Activated B cell treated with CpG ODN at 0.5 μM for 24 hours (primary cell): ENCODE results near the gene CCDC149. TPM values are rescaled to one million over a fixed set of nuclear protein-coding genes. Genes with fewer than 3 reads are reported as not detected.

Source experiments
- ATAC-seq: fragments of 200-7000 bp; cut with Tn5 transposase; one replicate; pipeline ENCODE4 v1.10.0; 2021; ENCODE audit warnings: low read depth, mild to moderate bottlenecking, moderate library complexity
- CTCF ChIA-PET: fragments of 350-600 bp; sonication (Branson Sonifier 250); formaldehyde crosslinking; loops from one replicate; lab custom pipeline; 2021; ENCODE audit warnings: antibody characterized with exemption; lab: Charles Lee
- POLR2A ChIA-PET: fragments of 350-600 bp; sonication (Branson Sonifier 250); formaldehyde crosslinking; loops from one replicate; lab custom pipeline; 2021; ENCODE audit warnings: antibody characterized with exemption; lab: Charles Lee
- DNase-seq: peaks from one replicate; pipeline ENCODE4 v3.0.0; 2022
- H3K27ac Mint-ChIP-seq: one replicate; pipeline ENCODE4 v1.8.0; 2020; ENCODE audit warnings: mixed read lengths
- H3K27me3 Mint-ChIP-seq: one replicate; pipeline ENCODE4 v1.8.0; 2021; ENCODE audit warnings: mixed read lengths
- H3K36me3 Mint-ChIP-seq: one replicate; pipeline ENCODE4 v1.8.0; 2021; ENCODE audit warnings: low read depth, mixed read lengths
- H3K4me1 Mint-ChIP-seq: one replicate; pipeline ENCODE4 v1.8.0; 2021; ENCODE audit warnings: mixed read lengths
- H3K4me3 Mint-ChIP-seq: one replicate; pipeline ENCODE4 v1.8.0; 2020; ENCODE audit warnings: mild to moderate bottlenecking, mixed read lengths
- H3K9me3 Mint-ChIP-seq: one replicate; pipeline ENCODE4 v1.8.0; 2020; ENCODE audit warnings: mixed read lengths
- CTCF ChIP-seq: fragments of 200-600 bp; IDR thresholded peaks from one replicate; pipeline ENCODE4 v1.8.0; 2022; ENCODE audit warnings: antibody characterized with exemption, mild to moderate bottlenecking
- intact Hi-C: fragments of 100-400 bp; cut with micrococcal nuclease; formaldehyde crosslinking; loops from one replicate; pipeline ENCODE4 v1.15.1; 2024
- total RNA-seq: library from RNA; stranded (reverse); gene quantifications from 2 replicates; pipeline ENCODE4 v1.2.3, GENCODE V29; 2022

Gene CCDC149
- total RNA-seq, 1 donor from 2014 or later: not detected

GRCh38 chr4:24768604-24769003 lies 144.2 kb downstream of the CCDC149 start:
- TF ChIP-seq CTCF: no peak
- no peaks in the 10 kb centered on the region for H3K4me1 Mint-ChIP-seq
- H3K36me3 Mint-ChIP-seq: no peaks in the 10 kb centered on the region
- ATAC-seq: no peak
- ChIA-PET CTCF (no interaction called here), POLR2A (no interaction called here)
- no peak overlapping the region for H3K4me3 Mint-ChIP-seq
- no peak overlapping the region for H3K27ac Mint-ChIP-seq
- no peak for DNase-seq
- H3K9me3 Mint-ChIP-seq: peaks cover 3% of the 10 kb centered on the region
- intact Hi-C loops: no loop called here
- peaks cover 3% of the 10 kb centered on the region for H3K27me3 Mint-ChIP-seq

- DNase-seq (no peak), ATAC-seq (no peak)
- H3K27ac Mint-ChIP-seq: no peak overlapping the region
- no peaks in the 10 kb centered on the region for H3K36me3 Mint-ChIP-seq
- TF ChIP-seq CTCF: no peak
- H3K4me3 Mint-ChIP-seq: no peak overlapping the region
- no peaks in the 10 kb centered on the region for H3K4me1 Mint-ChIP-seq
- H3K9me3 Mint-ChIP-seq: peaks cover 3% of the 10 kb centered on the region
- intact Hi-C loops: no loop called here
- H3K27me3 Mint-ChIP-seq: peaks cover 3% of the 10 kb centered on the region
- ChIA-PET POLR2A (no interaction called here), CTCF (no interaction called here)
Measured at GRCh38 chr4:24768006-24768405, 144.8 kb downstream of the CCDC149 start.

GRCh38 chr4:24765376-24765988 lies 147.4 kb downstream of the CCDC149 start:
- no peak for ATAC-seq
- no peaks in the 10 kb centered on the region for H3K4me1 Mint-ChIP-seq
- POLR2A ChIA-PET: no interaction called here
- no peak for DNase-seq
- H3K9me3 Mint-ChIP-seq: peaks cover 3% of the 10 kb centered on the region
- H3K27ac Mint-ChIP-seq: no peak overlapping the region
- no peaks in the 10 kb centered on the region for H3K36me3 Mint-ChIP-seq
- intact Hi-C loops: no loop called here
- peaks cover 3% of the 10 kb centered on the region for H3K27me3 Mint-ChIP-seq
- no peak for TF ChIP-seq CTCF
- no peak overlapping the region for H3K4me3 Mint-ChIP-seq
- CTCF ChIA-PET: no interaction called here

- POLR2A ChIA-PET: no interaction called here
- TF ChIP-seq CTCF: no peak
- Mint-ChIP-seq H3K4me3 (no peak overlapping the region), H3K27me3 (peaks cover 3% of the 10 kb centered on the region), H3K4me1 (no peaks in the 10 kb centered on the region), H3K36me3 (no peaks in the 10 kb centered on the region), H3K9me3 (peaks cover 3% of the 10 kb centered on the region), H3K27ac (no peak overlapping the region)
- intact Hi-C loops: no loop called here
- ATAC-seq (no peak), DNase-seq (no peak)
- CTCF ChIA-PET: no interaction called here
Measured at GRCh38 chr4:24764345-24764744, 148.5 kb downstream of the CCDC149 start.

GRCh38 chr4:24763631-24764297 lies 149.1 kb downstream of the CCDC149 start:
- no peak for ATAC-seq
- intact Hi-C loops: no loop called here
- ChIA-PET CTCF (no interaction called here), POLR2A (no interaction called here)
- Mint-ChIP-seq H3K36me3 (no peaks in the 10 kb centered on the region), H3K4me1 (no peaks in the 10 kb centered on the region), H3K27me3 (peaks cover 3% of the 10 kb centered on the region), H3K9me3 (peaks cover 3% of the 10 kb centered on the region), H3K4me3 (no peak overlapping the region), H3K27ac (no peak overlapping the region)
- no peak for DNase-seq
- TF ChIP-seq CTCF: no peak

Other genes with a start within 250 kb of the CCDC149 start
- not detected in 2 replicates for gene SOD3, start 117.5 kb downstream of the CCDC149 start, total RNA-seq
- not detected in 2 replicates for gene LGI2, start 117.9 kb upstream of the CCDC149 start, total RNA-seq
- 9.9 and 12.4 TPM in 2 replicates for gene SEPSECS, start 247.4 kb upstream of the CCDC149 start, total RNA-seq